IMR-90 (cell line): ENCODE measurements around the gene SMG5. TPM values are rescaled to one million over a fixed set of nuclear protein-coding genes. Genes with fewer than 3 reads are reported as not detected.

Source experiments
- ATAC-seq: fragments of 200-7000 bp; cut with Tn5 transposase; 2 replicates; pipeline ENCODE4 v1.9.1; 2020; ENCODE audit warnings: low read depth, mild to moderate bottlenecking, moderate library complexity
- BruUV-seq: library from RNA; stranded (reverse); fragments of 400-500 nt; replicated peaks from 2 replicates; lab custom pipeline; 2021; lab: Mats Ljungman, UMichigan
- CTCF ChIA-PET: fragments of 300-600 bp; formaldehyde crosslinking; extraction: SDS; loops from one replicate; lab custom pipeline; 2021; ENCODE audit warnings: antibody characterized with exemption; lab: Yijun Ruan, JAX
- POLR2A ChIA-PET: fragments of 300-600 bp; sonication (Branson Sonifier 250); formaldehyde crosslinking; loops from one replicate; lab custom pipeline; 2022; ENCODE audit warnings: antibody characterized with exemption; ENCODE audit not compliant: unreplicated experiment; lab: Charles Lee
- DNase-seq: peaks from one replicate; pipeline ENCODE4 v3.0.0; 2013
- H2AFZ ChIP-seq: replicated peaks from 2 replicates; pipeline ENCODE3; 2013; ENCODE audit warnings: low read length, mild to moderate bottlenecking; ENCODE audit not compliant: poor library complexity
- H2AK5ac ChIP-seq: 2 replicates; pipeline ENCODE4 v1.6.1; 2013; ENCODE audit warnings: low read depth, low read length, inconsistent platforms
- H2AK9ac ChIP-seq: replicated peaks from 2 replicates; pipeline ENCODE3; 2013; ENCODE audit warnings: mild to moderate bottlenecking, low read depth, low read length, moderate library complexity; ENCODE audit not compliant: poor library complexity
- H2BK120ac ChIP-seq: 2 replicates; pipeline ENCODE4 v1.6.1; 2013; ENCODE audit warnings: low read depth, low read length, inconsistent platforms
- H2BK15ac ChIP-seq: 3 replicates; pipeline ENCODE4 v1.6.1; 2013; ENCODE audit warnings: low read depth, low read length, inconsistent platforms
- H2BK20ac ChIP-seq: 2 replicates; pipeline ENCODE4 v1.6.1; 2013; ENCODE audit warnings: low read depth, mild to moderate bottlenecking, inconsistent platforms, low read length, moderate library complexity
- H2BK5ac ChIP-seq: 2 replicates; pipeline ENCODE4 v1.6.1; 2013; ENCODE audit warnings: mild to moderate bottlenecking, low read depth, low read length, inconsistent platforms; ENCODE audit not compliant: poor library complexity, severe bottlenecking
- H3K14ac ChIP-seq: replicated peaks from 2 replicates; pipeline ENCODE4 v1.6.1; 2013; ENCODE audit warnings: low read depth, low read length, inconsistent platforms
- H3K18ac ChIP-seq: 2 replicates; pipeline ENCODE4 v1.6.1; 2013; ENCODE audit warnings: low read depth, low read length, control low read depth
- H3K23ac ChIP-seq: 2 replicates; pipeline ENCODE4 v1.6.1; 2013; ENCODE audit warnings: low read depth, low read length, inconsistent platforms
- H3K27ac ChIP-seq: 2 replicates; pipeline ENCODE4 v1.5.1; 2013; ENCODE audit warnings: mild to moderate bottlenecking, control low read depth, low read length; ENCODE audit not compliant: insufficient read depth
- H3K27me3 ChIP-seq: 2 replicates; pipeline ENCODE4 v1.6.1; 2013; ENCODE audit warnings: low read length; ENCODE audit not compliant: control insufficient read depth, insufficient read depth
- H3K36me3 ChIP-seq: 2 replicates; pipeline ENCODE4 v1.6.1; 2013; ENCODE audit warnings: low read length, mixed read lengths; ENCODE audit not compliant: control insufficient read depth, insufficient read depth
- H3K4ac ChIP-seq: 2 replicates; pipeline ENCODE4 v1.6.1; 2013; ENCODE audit warnings: low read depth, low read length, inconsistent platforms
- H3K4me1 ChIP-seq: 2 replicates; pipeline ENCODE4 v1.6.1; 2013; ENCODE audit warnings: low read length, mixed read lengths; ENCODE audit not compliant: control insufficient read depth, insufficient read depth
- H3K4me2 ChIP-seq: 2 replicates; pipeline ENCODE4 v1.6.1; 2013; ENCODE audit warnings: low read depth, mild to moderate bottlenecking, control low read depth, low read length, moderate library complexity
- H3K4me3 ChIP-seq: 2 replicates; pipeline ENCODE4 v1.5.1; 2013; ENCODE audit warnings: low read depth, mild to moderate bottlenecking, control low read depth, low read length, moderate library complexity; ENCODE audit not compliant: insufficient read depth
- H3K56ac ChIP-seq: 2 replicates; pipeline ENCODE4 v1.6.1; 2013; ENCODE audit warnings: low read length, inconsistent platforms; ENCODE audit not compliant: insufficient read depth; ENCODE audit errors: extremely low read depth
- H3K79me1 ChIP-seq, 2 experiments: 2 replicates each; pipeline ENCODE4 v1.6.1; 2013; ENCODE audit warnings: low read length in 2 of 2, inconsistent platforms in 1 of 2, low read depth in 1 of 2
- H3K9ac ChIP-seq: 2 replicates; pipeline ENCODE4 v1.6.1; 2013; ENCODE audit warnings: low read depth, low read length, control low read depth
- H3K9me1 ChIP-seq: 2 replicates; pipeline ENCODE4 v1.6.1; 2013; ENCODE audit warnings: low read length, inconsistent platforms; ENCODE audit not compliant: insufficient read depth
- H3K9me3 ChIP-seq: 2 replicates; pipeline ENCODE4 v1.6.1; 2013; ENCODE audit warnings: low read length; ENCODE audit not compliant: control insufficient read depth, insufficient read depth
- H4K20me1 ChIP-seq: 2 replicates; pipeline ENCODE4 v1.6.1; 2013; ENCODE audit warnings: low read length, inconsistent platforms; ENCODE audit not compliant: insufficient read depth
- H4K5ac ChIP-seq: 2 replicates; pipeline ENCODE4 v1.6.1; 2013; ENCODE audit warnings: mild to moderate bottlenecking, low read depth, low read length, control low read depth
- H4K8ac ChIP-seq, 2 experiments: 2 replicates each; pipeline ENCODE4 v1.6.1; 2013; ENCODE audit warnings: low read depth in 2 of 2, low read length in 2 of 2, control low read depth in 1 of 2, inconsistent platforms in 1 of 2
- H4K91ac ChIP-seq: 2 replicates; pipeline ENCODE4 v1.6.1; 2013; ENCODE audit warnings: low read depth, low read length, inconsistent platforms; ENCODE audit not compliant: insufficient read depth
- BHLHE40 ChIP-seq: fragments of 150-350 bp; IDR thresholded peaks from 2 replicates; pipeline ENCODE4 v1.6.1; 2016; ENCODE audit warnings: mild to moderate bottlenecking, low read depth, low read length
- CHD1 ChIP-seq: IDR thresholded peaks from 2 replicates; pipeline ENCODE4 v1.6.1; 2012; ENCODE audit warnings: low read depth, low read length, improper control_type of control experiment
- FOS ChIP-seq: fragments of 150-350 bp; IDR thresholded peaks from 2 replicates; pipeline ENCODE4 v1.6.1; 2016; ENCODE audit warnings: low read depth, low read length
- MAFK ChIP-seq: IDR thresholded peaks from 2 replicates; pipeline ENCODE4 v1.6.1; 2012; ENCODE audit warnings: low read depth, low read length, improper control_type of control experiment
- MXI1 ChIP-seq: IDR thresholded peaks from 2 replicates; pipeline ENCODE4 v1.6.1; 2012; ENCODE audit warnings: low read depth, mild to moderate bottlenecking, low read length, moderate library complexity, borderline replicate concordance
- POLR2A ChIP-seq: IDR thresholded peaks from 2 replicates; pipeline ENCODE4 v1.6.1; 2012; ENCODE audit warnings: mild to moderate bottlenecking, low read depth, low read length
- RAD21 ChIP-seq: IDR thresholded peaks from 2 replicates; pipeline ENCODE4 v1.6.1; 2012; ENCODE audit warnings: low read length, improper control_type of control experiment
- RFX5 ChIP-seq: IDR thresholded peaks from 2 replicates; pipeline ENCODE4 v1.8.0; 2012; ENCODE audit warnings: low read depth, mild to moderate bottlenecking, low read length, moderate library complexity
- SMC3 ChIP-seq: fragments of 150-350 bp; IDR thresholded peaks from 2 replicates; pipeline ENCODE4 v1.6.1; 2016; ENCODE audit warnings: low read depth, mild to moderate bottlenecking, antibody characterized with exemption, low read length, moderate library complexity
- WGBS, 2 experiments: methylation state at CpG; one replicate each; pipeline versions ENCODE4 v1.1.5 to v1.1.7; 2013; ENCODE audit warnings: missing lambda C conversion rate in 2 of 2; ENCODE audit not compliant: insufficient read length in 1 of 2; ENCODE audit errors: extremely low coverage in 2 of 2; 5-methylcytosine and 5-hydroxymethylcytosine counted together
- dilution Hi-C: fragments of 300-500 bp; cut with HindIII; formaldehyde crosslinking; loops from one replicate; pipeline ENCODE4 v1.14.3; 2018; ENCODE audit warnings: low sequenced_read_pairs; ENCODE audit not compliant: unreplicated experiment
- in situ Hi-C: fragments of 300-500 bp; cut with MboI; formaldehyde crosslinking; loops from 3 replicates; pipeline ENCODE4 v1.14.3; 2019; ENCODE audit warnings: low sequenced_read_pairs, inconsistent platforms, mixed read lengths
- intact Hi-C: fragments of 100-400 bp; cut with micrococcal nuclease; formaldehyde crosslinking; loops from 2 replicates; pipeline ENCODE4 v1.10.0; 2022
- polyA plus RNA-seq, 3 experiments: library from polyadenylated mRNA; depleted of rRNA; stranded (reverse); fragments of >200 nt; gene quantifications; 2 replicates each; pipeline ENCODE4 v1.2.3, GENCODE V29; 2012; ENCODE audit warnings: low replicate concordance in 1 of 3
- total RNA-seq: library from RNA; depleted of rRNA; stranded (reverse); fragments of >200 nt; gene quantifications from 2 replicates; pipeline ENCODE4 v1.2.3, GENCODE V29; 2012
- TF ChIP-seq, protein P1 (sequence below): conservative IDR thresholded peaks from 2 replicates; pipeline ENCODE4 v1.5.1; 2012; ENCODE audit warnings: mild to moderate bottlenecking, low read depth, low read length, improper control_type of control experiment

SMG5 gene
- total and polyA plus RNA-seq, 2 of the 4 experiments (the other 2 are of a cell fraction), result 34.7 to 37.3 TPM

DNA sequence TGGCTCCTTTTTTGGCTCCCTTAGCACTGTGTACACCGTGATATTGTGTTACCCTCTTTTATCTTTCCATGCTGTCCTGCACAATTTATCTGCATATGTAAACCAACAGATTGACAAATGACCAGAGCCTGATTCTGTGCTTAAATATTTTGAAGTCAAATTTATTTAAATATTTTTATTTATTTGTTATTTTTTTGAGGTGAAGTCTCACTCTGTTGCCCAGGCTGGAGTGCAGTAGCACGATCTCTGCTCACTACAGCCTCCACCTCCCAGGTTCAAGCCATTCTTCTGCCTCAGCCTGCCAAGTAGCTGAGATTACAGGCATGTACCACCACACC lies 57.0 kb downstream of the SMG5 start:
- H4K5ac ChIP-seq, result no peak overlapping the region
- in situ Hi-C loops, result loop anchor here (5.0 kb wide), 1 partner anchor 78 kb away; no protein-coding TSS in a partner anchor
- no peak overlapping the region for H3K4me3 ChIP-seq
- no peak for DNase-seq
- no peak overlapping the region for H3K9ac ChIP-seq
- peaks cover 4% of the 10 kb centered on the region for H3K9me1 ChIP-seq
- peaks cover 25% of the 10 kb centered on the region for H3K36me3 ChIP-seq
- no peak overlapping the region for H3K4ac ChIP-seq
- no peaks in the 10 kb centered on the region for H4K20me1 ChIP-seq
- H3K23ac ChIP-seq, result no peak overlapping the region
- TF ChIP-seq CHD1, result no peak
- TF ChIP-seq, protein P1, sequence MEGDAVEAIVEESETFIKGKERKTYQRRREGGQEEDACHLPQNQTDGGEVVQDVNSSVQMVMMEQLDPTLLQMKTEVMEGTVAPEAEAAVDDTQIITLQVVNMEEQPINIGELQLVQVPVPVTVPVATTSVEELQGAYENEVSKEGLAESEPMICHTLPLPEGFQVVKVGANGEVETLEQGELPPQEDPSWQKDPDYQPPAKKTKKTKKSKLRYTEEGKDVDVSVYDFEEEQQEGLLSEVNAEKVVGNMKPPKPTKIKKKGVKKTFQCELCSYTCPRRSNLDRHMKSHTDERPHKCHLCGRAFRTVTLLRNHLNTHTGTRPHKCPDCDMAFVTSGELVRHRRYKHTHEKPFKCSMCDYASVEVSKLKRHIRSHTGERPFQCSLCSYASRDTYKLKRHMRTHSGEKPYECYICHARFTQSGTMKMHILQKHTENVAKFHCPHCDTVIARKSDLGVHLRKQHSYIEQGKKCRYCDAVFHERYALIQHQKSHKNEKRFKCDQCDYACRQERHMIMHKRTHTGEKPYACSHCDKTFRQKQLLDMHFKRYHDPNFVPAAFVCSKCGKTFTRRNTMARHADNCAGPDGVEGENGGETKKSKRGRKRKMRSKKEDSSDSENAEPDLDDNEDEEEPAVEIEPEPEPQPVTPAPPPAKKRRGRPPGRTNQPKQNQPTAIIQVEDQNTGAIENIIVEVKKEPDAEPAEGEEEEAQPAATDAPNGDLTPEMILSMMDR, result no peak
- TF ChIP-seq BHLHE40, result no peak
- no peak for TF ChIP-seq MXI1
- no peak for TF ChIP-seq RFX5
- TF ChIP-seq POLR2A, result no peak
- TF ChIP-seq SMC3, result no peak
- TF ChIP-seq RAD21, result no peak
- no peak for TF ChIP-seq MAFK
- TF ChIP-seq FOS, result no peak
- no TSS peak for BruUV-seq
- intact Hi-C loops, result loop anchor here (1.0 kb wide), 3 partner anchors 79 to 135 kb away; no protein-coding TSS in a partner anchor
- H4K8ac ChIP-seq, result no peak overlapping the region
- no peak overlapping the region for H2BK15ac ChIP-seq
- no CpG with 5 or more reads among the region's 2 CpGs for WGBS, 2 experiments
- H2AK9ac ChIP-seq, result no peak overlapping the region
- H3K18ac ChIP-seq, result no peak overlapping the region
- dilution Hi-C loops, result no loop called here
- ATAC-seq, result no peak
- ChIA-PET POLR2A (interaction anchor here (0.6 kb wide), 1 partner anchor 141 kb away, joined by 9 read pairs; no protein-coding TSS in a partner anchor), CTCF (interaction anchor here (0.7 to 1.9 kb wide), 10 partner anchors 8 to 143 kb away, joined by 3 to 11 read pairs (median 6); partner anchors contain the start of genes MEX3A and PMF1)
- no peak overlapping the region for H3K27ac ChIP-seq
- no peak overlapping the region for H2AK5ac ChIP-seq
- H2AFZ ChIP-seq, result no peak overlapping the region
- H3K4me2 ChIP-seq, result no peak overlapping the region
- no peak overlapping the region for H2BK20ac ChIP-seq
- no peak overlapping the region for H4K91ac ChIP-seq
- no peak overlapping the region for H2BK5ac ChIP-seq
- H3K9me3 ChIP-seq, result no peaks in the 10 kb centered on the region
- H3K79me1 ChIP-seq, result peaks cover 6 to 21% of the 10 kb centered on the region in 2 experiments
- H3K56ac ChIP-seq, result no peak overlapping the region
- no peak overlapping the region for H3K14ac ChIP-seq
- no peak overlapping the region for H2BK120ac ChIP-seq
- H3K4me1 ChIP-seq, result peaks cover 4% of the 10 kb centered on the region; the same call in 1 of the 2 replicates
- no peaks in the 10 kb centered on the region for H3K27me3 ChIP-seq
